Thyroid gland (tissue), 4 donors: ENCODE measurements around the gene CTSL.

Source experiments
- POLR2A ChIP-seq, 2 donors: fragments of 450-650 bp; IDR thresholded peaks; one replicate each; pipeline ENCODE4 v1.6.1; 2017; ENCODE audit warnings: antibody characterized with exemption in 2 of 2, mild to moderate bottlenecking in 2 of 2, moderate library complexity in 1 of 2
- TF ChIP-seq, protein P1 (sequence below), 6 experiments: fragments of 200-600 bp in 3 of 6; fragments of 450-650 bp in 3 of 6; sonication (generic) in 3 of 6; IDR thresholded peaks; one replicate each; pipeline ENCODE4 v1.5.1; 2016 to 2019; ENCODE audit warnings: antibody characterized with exemption in 6 of 6, mild to moderate bottlenecking in 2 of 6, inconsistent platforms in 1 of 6, moderate library complexity in 1 of 6

DNA sequence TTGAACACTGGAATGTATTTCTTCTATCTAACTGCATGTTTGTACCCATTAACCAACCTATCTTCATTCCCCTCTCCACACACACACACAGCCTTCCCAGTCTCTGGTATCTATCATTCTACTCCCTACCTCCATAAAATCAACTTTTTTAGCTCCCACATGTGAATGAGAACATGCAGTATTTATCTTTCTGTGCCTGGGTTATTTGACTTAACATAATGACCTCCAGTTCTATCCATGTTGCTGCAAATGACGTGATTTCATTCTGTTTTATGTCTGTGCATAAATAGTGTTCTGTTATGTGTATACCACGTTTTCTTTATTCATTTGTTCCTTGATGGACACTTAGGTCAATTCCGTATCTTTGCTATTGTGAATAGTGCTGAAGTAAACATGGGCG, 38.7 kb upstream of the CTSL start:
- TF ChIP-seq, protein P1, sequence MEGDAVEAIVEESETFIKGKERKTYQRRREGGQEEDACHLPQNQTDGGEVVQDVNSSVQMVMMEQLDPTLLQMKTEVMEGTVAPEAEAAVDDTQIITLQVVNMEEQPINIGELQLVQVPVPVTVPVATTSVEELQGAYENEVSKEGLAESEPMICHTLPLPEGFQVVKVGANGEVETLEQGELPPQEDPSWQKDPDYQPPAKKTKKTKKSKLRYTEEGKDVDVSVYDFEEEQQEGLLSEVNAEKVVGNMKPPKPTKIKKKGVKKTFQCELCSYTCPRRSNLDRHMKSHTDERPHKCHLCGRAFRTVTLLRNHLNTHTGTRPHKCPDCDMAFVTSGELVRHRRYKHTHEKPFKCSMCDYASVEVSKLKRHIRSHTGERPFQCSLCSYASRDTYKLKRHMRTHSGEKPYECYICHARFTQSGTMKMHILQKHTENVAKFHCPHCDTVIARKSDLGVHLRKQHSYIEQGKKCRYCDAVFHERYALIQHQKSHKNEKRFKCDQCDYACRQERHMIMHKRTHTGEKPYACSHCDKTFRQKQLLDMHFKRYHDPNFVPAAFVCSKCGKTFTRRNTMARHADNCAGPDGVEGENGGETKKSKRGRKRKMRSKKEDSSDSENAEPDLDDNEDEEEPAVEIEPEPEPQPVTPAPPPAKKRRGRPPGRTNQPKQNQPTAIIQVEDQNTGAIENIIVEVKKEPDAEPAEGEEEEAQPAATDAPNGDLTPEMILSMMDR (IDR thresholded peaks at IDR 0.05): no peak
- no peak for TF ChIP-seq POLR2A (IDR thresholded peaks at IDR 0.05)
